ENCODE data around the gene SYT9. TPM values are rescaled to one million over a fixed set of nuclear protein-coding genes. Genes with fewer than 3 reads are reported as not detected.

Gene SYT9
- total RNA-seq, 4 donors from 2014 or later, result 0.14 to 0.16 TPM; not detected in 2

DNA sequence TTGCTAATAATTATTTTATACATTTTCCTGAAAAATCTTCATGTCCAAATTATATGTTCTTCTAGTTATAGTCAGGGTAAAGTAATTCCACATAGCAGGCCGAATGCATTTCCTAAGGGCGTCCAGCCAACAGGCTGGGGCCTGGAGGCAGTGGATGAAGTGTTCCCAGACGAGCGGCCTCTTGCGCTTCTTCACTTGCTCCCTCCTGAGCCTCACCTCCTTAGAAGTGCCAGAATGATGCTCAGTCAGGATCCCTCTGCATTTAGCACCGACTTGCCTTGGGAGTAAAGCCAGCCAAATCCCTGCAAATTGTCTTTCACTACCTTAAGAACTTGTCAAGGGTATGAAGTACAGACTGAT lies 235.1 kb downstream of the SYT9 start:
- in situ Hi-C loops (cut with MboI; ENCODE audit: low pct_ligation_motif_present in 1 of 4, low pct_unique_long_range_greater_than_20kb in 1 of 4, low sequenced_read_pairs in 3 of 4) (no loop called here), intact Hi-C loops (cut with DNase I; ENCODE audit: low total_unique reads) (no loop called here)
- Histone ChIP-seq H3K27ac (no peak overlapping the region), H3K36me3 (no peaks in the 10 kb centered on the region), H3K4me1 (no peaks in the 10 kb centered on the region), H3K9me3 (no peaks in the 10 kb centered on the region), H3K27me3 (no peaks in the 10 kb centered on the region), H3K4me3 (no peak overlapping the region)
- 54 to 65% methylated on average over 5 to 6 of the region's 6 CpGs for WGBS, 2 donors (ENCODE audit: low coverage in 1 of 2)
- DNase-seq, result no peak
- no peak for TF ChIP-seq POLR2A (IDR thresholded peaks at IDR 0.05)
- TF ChIP-seq, protein P1, sequence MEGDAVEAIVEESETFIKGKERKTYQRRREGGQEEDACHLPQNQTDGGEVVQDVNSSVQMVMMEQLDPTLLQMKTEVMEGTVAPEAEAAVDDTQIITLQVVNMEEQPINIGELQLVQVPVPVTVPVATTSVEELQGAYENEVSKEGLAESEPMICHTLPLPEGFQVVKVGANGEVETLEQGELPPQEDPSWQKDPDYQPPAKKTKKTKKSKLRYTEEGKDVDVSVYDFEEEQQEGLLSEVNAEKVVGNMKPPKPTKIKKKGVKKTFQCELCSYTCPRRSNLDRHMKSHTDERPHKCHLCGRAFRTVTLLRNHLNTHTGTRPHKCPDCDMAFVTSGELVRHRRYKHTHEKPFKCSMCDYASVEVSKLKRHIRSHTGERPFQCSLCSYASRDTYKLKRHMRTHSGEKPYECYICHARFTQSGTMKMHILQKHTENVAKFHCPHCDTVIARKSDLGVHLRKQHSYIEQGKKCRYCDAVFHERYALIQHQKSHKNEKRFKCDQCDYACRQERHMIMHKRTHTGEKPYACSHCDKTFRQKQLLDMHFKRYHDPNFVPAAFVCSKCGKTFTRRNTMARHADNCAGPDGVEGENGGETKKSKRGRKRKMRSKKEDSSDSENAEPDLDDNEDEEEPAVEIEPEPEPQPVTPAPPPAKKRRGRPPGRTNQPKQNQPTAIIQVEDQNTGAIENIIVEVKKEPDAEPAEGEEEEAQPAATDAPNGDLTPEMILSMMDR (IDR thresholded peaks at IDR 0.05), result no peak

DNA sequence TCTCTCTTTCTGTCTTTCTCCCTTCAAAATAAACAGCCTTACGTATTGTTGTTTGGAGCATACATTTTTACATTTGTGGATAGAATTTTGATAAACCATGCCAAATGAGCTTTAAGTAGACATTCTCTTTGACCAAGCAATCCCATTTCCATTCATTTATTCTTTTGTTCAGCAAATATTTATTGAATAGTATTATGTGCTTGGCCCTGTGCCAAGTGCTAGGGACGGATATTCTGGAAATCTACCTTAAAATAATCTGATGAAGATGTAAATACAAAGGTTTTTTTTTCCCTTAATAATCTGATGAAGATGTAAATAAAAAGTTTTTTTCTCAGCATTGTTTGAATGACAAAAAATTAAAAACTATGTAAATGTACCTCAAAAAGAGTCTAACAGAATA lies 235.7 kb downstream of the SYT9 start:
- TF ChIP-seq POLR2A (IDR thresholded peaks at IDR 0.05) (no peak), POLR2AphosphoS5 (IDR thresholded peaks at IDR 0.05) (no peak), EP300 (IDR thresholded peaks at IDR 0.05; ENCODE audit: low read depth) (no peak)
- TF ChIP-seq, protein P1 (IDR thresholded peaks at IDR 0.05), result no peak
- in situ Hi-C loops (cut with MboI; ENCODE audit: low pct_ligation_motif_present in 1 of 4, low pct_unique_long_range_greater_than_20kb in 1 of 4, low sequenced_read_pairs in 3 of 4), result no loop called here
- H3K27me3 ChIP-seq, result no peaks in the 10 kb centered on the region
- WGBS, 2 donors (ENCODE audit: low coverage in 1 of 2), result 53 to 61% methylated on average over 2 of the region's 2 CpGs
- no peaks in the 10 kb centered on the region for H3K4me1 ChIP-seq
- intact Hi-C loops (cut with DNase I; ENCODE audit: low total_unique reads), result no loop called here
- no peak for DNase-seq
- H3K36me3 ChIP-seq, result no peaks in the 10 kb centered on the region
- H3K4me3 ChIP-seq, result no peak overlapping the region
- H3K9me3 ChIP-seq, result no peaks in the 10 kb centered on the region
- H3K27ac ChIP-seq, result no peak overlapping the region

DNA sequence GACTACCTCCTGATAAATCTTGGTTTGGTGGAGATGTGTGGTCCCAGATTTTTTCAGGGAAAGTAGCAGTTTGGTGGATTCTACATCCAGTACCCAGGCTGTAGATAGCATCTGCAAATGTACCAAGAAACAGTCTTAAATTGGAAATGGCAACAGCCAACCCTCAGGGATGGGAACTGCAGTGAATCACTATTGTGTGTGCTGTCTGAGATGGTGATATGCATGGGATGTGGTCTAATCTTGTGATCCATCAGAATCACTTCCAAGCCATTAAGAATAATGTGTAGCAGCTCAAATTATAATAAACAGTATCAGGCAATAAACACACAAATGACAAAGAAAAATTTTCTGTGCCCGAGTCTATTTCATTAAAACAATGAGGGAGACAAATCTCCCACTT lies 237.0 kb downstream of the SYT9 start:
- Histone ChIP-seq H3K4me1 (no peaks in the 10 kb centered on the region), H3K4me3 (no peak overlapping the region), H3K27ac (no peak overlapping the region), H3K9me3 (no peaks in the 10 kb centered on the region), H3K36me3 (no peaks in the 10 kb centered on the region), H3K27me3 (no peaks in the 10 kb centered on the region)
- WGBS, 2 donors (ENCODE audit: low coverage in 1 of 2), result 76 to 100% methylated on average over 1 of the region's 1 CpG
- TF ChIP-seq POLR2AphosphoS5 (IDR thresholded peaks at IDR 0.05) (no peak), EP300 (IDR thresholded peaks at IDR 0.05; ENCODE audit: low read depth) (no peak), POLR2A (IDR thresholded peaks at IDR 0.05) (no peak)
- TF ChIP-seq, protein P1 (IDR thresholded peaks at IDR 0.05), result no peak
- no peak for DNase-seq
- intact Hi-C loops (cut with DNase I; ENCODE audit: low total_unique reads), result no loop called here
- in situ Hi-C loops (cut with MboI; ENCODE audit: low pct_ligation_motif_present in 1 of 4, low pct_unique_long_range_greater_than_20kb in 1 of 4, low sequenced_read_pairs in 3 of 4), result no loop called here

DNA sequence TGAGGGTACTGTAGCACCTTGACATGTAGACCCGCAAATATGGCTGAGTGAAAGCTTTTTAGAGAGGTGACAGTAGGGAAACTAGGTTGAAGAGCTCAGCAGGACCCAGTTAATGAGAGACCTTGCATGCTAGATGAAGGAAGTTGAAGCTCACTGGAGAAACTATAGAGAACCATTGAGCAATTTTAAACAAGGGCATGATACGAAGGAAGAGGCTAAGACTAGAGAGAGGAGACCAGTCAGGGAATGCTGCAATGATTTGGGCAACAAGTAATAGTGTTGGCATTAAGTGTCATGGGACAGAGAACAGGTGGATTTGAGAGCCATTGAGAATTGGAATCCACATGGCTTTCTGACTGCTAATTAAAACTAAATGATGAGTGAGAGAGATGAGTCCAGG lies 237.7 kb downstream of the SYT9 start:
- no peaks in the 10 kb centered on the region for H3K27me3 ChIP-seq
- intact Hi-C loops (cut with DNase I; ENCODE audit: low total_unique reads) (no loop called here), in situ Hi-C loops (cut with MboI; ENCODE audit: low pct_ligation_motif_present in 1 of 4, low pct_unique_long_range_greater_than_20kb in 1 of 4, low sequenced_read_pairs in 3 of 4) (no loop called here)
- 88 to 100% methylated on average over 2 of the region's 2 CpGs for WGBS, 2 donors (ENCODE audit: low coverage in 1 of 2)
- no peak overlapping the region for H3K27ac ChIP-seq
- no peaks in the 10 kb centered on the region for H3K4me1 ChIP-seq
- no peaks in the 10 kb centered on the region for H3K36me3 ChIP-seq
- no peak for TF ChIP-seq POLR2A (IDR thresholded peaks at IDR 0.05)
- no peak for TF ChIP-seq POLR2AphosphoS5 (IDR thresholded peaks at IDR 0.05)
- TF ChIP-seq, protein P1 (IDR thresholded peaks at IDR 0.05), result no peak
- no peak for TF ChIP-seq EP300 (IDR thresholded peaks at IDR 0.05; ENCODE audit: low read depth)
- no peak for DNase-seq
- H3K9me3 ChIP-seq, result no peaks in the 10 kb centered on the region
- no peak overlapping the region for H3K4me3 ChIP-seq
